Neural progenitor cell (in vitro differentiated cells): ENCODE results near the gene RHBDL2.

Experiments
- CTCF ChIP-seq: fragments of 200-600 bp; sonication (generic); IDR thresholded peaks from 2 replicates; pipeline ENCODE4 v1.5.1; 2017; ENCODE audit warnings: antibody characterized with exemption, mild to moderate bottlenecking
- EZH2 ChIP-seq: fragments of 200-600 bp; sonication (generic); IDR thresholded peaks from 2 replicates; pipeline ENCODE4 v1.6.1; 2017; ENCODE audit warnings: antibody characterized with exemption, mild to moderate bottlenecking, moderate library complexity

GRCh38 chr1:38925391-38925790, 16.2 kb downstream of the RHBDL2 start:
- TF ChIP-seq CTCF (no peak), EZH2 (no peak)
